DOHH2 (cell line): Measurements from ENCODE around the gene OR5AN1.

Source experiments
- H3F3A ChIP-seq: fragments of 200-600 bp; sonication (generic), shearing (Covaris generic); 2 replicates; pipeline ENCODE4 v1.6.0; 2016; ENCODE audit warnings: antibody characterized with exemption, mild to moderate bottlenecking; ENCODE audit not compliant: control insufficient read depth, insufficient read depth
- H3K27ac ChIP-seq: fragments of 200-600 bp; sonication (generic); 2 replicates; pipeline ENCODE4 v1.5.1; 2014; ENCODE audit warnings: low read depth, mild to moderate bottlenecking, low read length, moderate library complexity
- H3K27me3 ChIP-seq: fragments of 200-600 bp; sonication (generic); 2 replicates; pipeline ENCODE4 v1.6.1; 2014; ENCODE audit warnings: mild to moderate bottlenecking, low read length, mixed read lengths; ENCODE audit not compliant: control insufficient read depth
- H3K36me3 ChIP-seq: fragments of 200-600 bp; sonication (generic); 2 replicates; pipeline ENCODE4 v1.6.1; 2014; ENCODE audit warnings: mild to moderate bottlenecking, low read length, moderate library complexity, mixed read lengths; ENCODE audit not compliant: control insufficient read depth
- H3K4me1 ChIP-seq: fragments of 200-600 bp; sonication (generic); 2 replicates; pipeline ENCODE4 v1.6.1; 2014; ENCODE audit warnings: mild to moderate bottlenecking, low read length, mixed read lengths; ENCODE audit not compliant: control insufficient read depth
- H3K4me2 ChIP-seq: fragments of 200-600 bp; sonication (generic); 2 replicates; pipeline ENCODE4 v1.6.0; 2014; ENCODE audit warnings: mild to moderate bottlenecking, low read length, moderate library complexity
- H3K4me3 ChIP-seq: fragments of 200-600 bp; sonication (generic); 2 replicates; pipeline ENCODE4 v1.5.1; 2014; ENCODE audit warnings: mild to moderate bottlenecking, low read length, mixed read lengths
- H3K79me2 ChIP-seq: fragments of 200-600 bp; sonication (generic); 2 replicates; pipeline ENCODE4 v1.6.1; 2014; ENCODE audit warnings: mild to moderate bottlenecking, low read length, mixed read lengths; ENCODE audit not compliant: control insufficient read depth
- H3K9me2 ChIP-seq: fragments of 200-600 bp; sonication (generic); replicated peaks from 2 replicates; pipeline ENCODE4 v1.6.1; 2014; ENCODE audit warnings: mild to moderate bottlenecking, low read length, mixed read lengths; ENCODE audit not compliant: control insufficient read depth
- H3K9me3 ChIP-seq: fragments of 200-600 bp; sonication (generic); 2 replicates; pipeline ENCODE4 v1.6.1; 2014; ENCODE audit warnings: antibody characterized with exemption, low read length, mixed read lengths; ENCODE audit not compliant: control insufficient read depth, insufficient read depth
- H4K20me1 ChIP-seq: fragments of 200-600 bp; sonication (generic); 2 replicates; pipeline ENCODE4 v1.6.0; 2014; ENCODE audit warnings: low read depth, mild to moderate bottlenecking, antibody characterized with exemption, low read length, moderate library complexity; ENCODE audit not compliant: control insufficient read depth, insufficient read depth
- CTCF ChIP-seq: fragments of 200-600 bp; sonication (generic); IDR thresholded peaks from one replicate; pipeline ENCODE4 v1.5.1; 2014; ENCODE audit warnings: antibody characterized with exemption, mild to moderate bottlenecking, low read depth, low read length; ENCODE audit not compliant: poor library complexity, severe bottlenecking
- EZH2phosphoT487 ChIP-seq: fragments of 200-600 bp; sonication (generic); IDR thresholded peaks from 2 replicates; pipeline ENCODE4 v1.6.1; 2017; ENCODE audit warnings: borderline replicate concordance, mild to moderate bottlenecking, antibody characterized with exemption, low read length, moderate library complexity, mixed read lengths

Gene OR5AN1

DNA sequence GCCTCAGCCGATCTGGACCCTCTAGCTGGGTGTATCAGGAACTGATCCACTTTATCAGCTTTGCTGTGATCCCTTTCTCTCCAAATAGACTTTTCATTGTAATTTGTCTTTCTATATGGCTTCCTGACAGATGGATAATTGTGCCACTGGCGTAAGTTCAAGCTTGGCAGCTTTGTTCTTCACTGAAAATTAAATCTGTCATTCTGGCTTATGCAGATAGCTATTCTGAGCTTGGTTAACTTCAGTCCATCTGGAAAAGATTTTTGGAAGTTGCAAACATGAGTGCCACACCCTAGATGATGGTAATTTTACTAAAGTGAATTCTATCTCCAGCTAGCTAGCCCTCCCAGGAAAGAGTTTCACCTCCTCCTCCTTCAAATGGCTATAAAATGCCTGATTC is 59.5 kb downstream of the OR5AN1 start:
- Histone ChIP-seq H3K9me2 (no peaks in the 10 kb centered on the region), H3K4me2 (no peak overlapping the region), H3K4me1 (peaks cover 5% of the 10 kb centered on the region; the same call in 1 of the 2 replicates), H3K36me3 (no peaks in the 10 kb centered on the region), H3K79me2 (no peaks in the 10 kb centered on the region), H3K27ac (no peak overlapping the region), H3K9me3 (peaks cover 2% of the 10 kb centered on the region; the same call in 1 of the 2 replicates), H4K20me1 (no peaks in the 10 kb centered on the region), H3F3A (no peaks in the 10 kb centered on the region), H3K27me3 (peaks cover 12% of the 10 kb centered on the region; the same call in 1 of the 2 replicates), H3K4me3 (no peak overlapping the region)
- TF ChIP-seq CTCF (no peak), EZH2phosphoT487 (no peak)
